GM12878 (cell line): ENCODE measurements around the gene NPR1. TPM values are rescaled to one million over a fixed set of nuclear protein-coding genes. Genes with fewer than 3 reads are reported as not detected.

Experiments used
- SPI1 ChIP-seq: IDR thresholded peaks from 2 replicates; pipeline ENCODE4 v1.6.1; 2011; ENCODE audit warnings: low read depth, mild to moderate bottlenecking, low read length, moderate library complexity, borderline replicate concordance; ENCODE audit not compliant: insufficient read depth
- polyA plus RNA-seq, 11 experiments: library from polyadenylated mRNA; depleted of rRNA in 4 of 11; unstranded in 6 of 11; stranded (reverse) in 5 of 11; fragments of >200 nt; fragmentation: Nextera tagmentation in 4 of 11; fragmentation: Illumina TruSeq in 1 of 11; extraction: Ambion mirVana in 4 of 11; extraction: Trizol in 1 of 11; gene quantifications; 1 replicate in 1 of 11; 2 replicates in 10 of 11; pipeline versions ENCODE4 v1.2.1 to v1.2.3, GENCODE V29; 2011 to 2016; ENCODE audit warnings: inconsistent platforms in 2 of 11, missing spikeins in 2 of 11, low read depth in 1 of 11
- total RNA-seq, 4 experiments: library from RNA; depleted of rRNA in 3 of 4; stranded (reverse); fragments of >200 nt in 3 of 4; fragmentation: Illumina TruSeq in 1 of 4; extraction: Trizol in 1 of 4; gene quantifications; 2 replicates each; pipeline versions ENCODE4 v1.2.1 to v1.2.3, GENCODE V29; 2013 to 2021
- TF ChIP-seq, protein P1 (sequence below): fragments of 450-650 bp; IDR thresholded peaks from 2 replicates; pipeline ENCODE4 v1.6.1; 2017; ENCODE audit warnings: antibody characterized with exemption, mild to moderate bottlenecking, moderate library complexity
- TF ChIP-seq, protein P2 (sequence below): fragments of 450-650 bp; IDR thresholded peaks from 2 replicates; pipeline ENCODE4 v1.6.1; 2017; ENCODE audit warnings: mild to moderate bottlenecking, low read depth, inconsistent platforms; ENCODE audit not compliant: poor library complexity, severe bottlenecking
- TF ChIP-seq, protein P3 (sequence below): IDR thresholded peaks from 2 replicates; pipeline ENCODE4 v1.6.1; 2011; ENCODE audit warnings: mild to moderate bottlenecking, low read depth, low read length, moderate library complexity; ENCODE audit not compliant: insufficient replicate concordance

NPR1 gene
- total and polyA plus RNA-seq, 10 of the 15 experiments (the other 5 are each of a cell fraction or from before 2014, with no cell fraction given) = 0.09 to 2.1 (median 0.28) TPM; not detected in 1

DNA sequence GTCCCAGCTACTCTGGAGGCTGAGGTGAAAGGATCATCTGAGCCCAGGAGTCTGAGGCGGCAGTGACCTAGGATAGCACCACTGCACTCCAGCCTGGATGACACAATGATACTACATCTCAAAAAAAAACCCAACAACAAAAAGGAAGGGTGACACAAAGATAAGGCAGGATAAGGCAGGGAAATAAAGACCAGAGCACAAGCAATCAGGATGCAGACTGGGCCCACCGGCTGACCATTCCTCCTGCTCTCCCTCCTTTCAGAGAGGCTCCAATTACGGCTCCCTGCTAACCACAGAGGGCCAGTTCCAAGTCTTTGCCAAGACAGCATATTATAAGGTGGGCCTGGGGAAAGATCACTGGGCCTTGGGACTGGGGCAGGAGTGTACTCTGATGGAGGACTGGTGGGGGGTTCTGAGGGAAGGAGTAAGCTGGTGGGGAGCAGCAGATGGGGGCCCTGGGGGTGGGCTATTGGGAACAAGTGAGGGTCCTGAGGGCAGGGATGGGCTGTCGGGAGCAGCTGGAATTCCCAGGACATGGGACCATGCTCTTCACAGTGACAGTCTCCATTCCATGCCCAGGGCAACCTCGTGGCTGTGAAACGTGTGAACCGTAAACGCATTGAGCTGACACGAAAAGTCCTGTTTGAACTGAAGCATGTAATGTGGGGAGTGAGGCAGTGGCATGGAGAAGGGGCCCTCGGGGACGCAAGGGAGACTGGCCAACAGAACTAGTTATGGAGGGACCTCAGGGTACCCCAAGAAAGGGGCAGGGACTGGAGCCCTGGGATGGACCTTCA, 7.3 kb downstream of the NPR1 start (continued):
- TF ChIP-seq, protein P1, sequence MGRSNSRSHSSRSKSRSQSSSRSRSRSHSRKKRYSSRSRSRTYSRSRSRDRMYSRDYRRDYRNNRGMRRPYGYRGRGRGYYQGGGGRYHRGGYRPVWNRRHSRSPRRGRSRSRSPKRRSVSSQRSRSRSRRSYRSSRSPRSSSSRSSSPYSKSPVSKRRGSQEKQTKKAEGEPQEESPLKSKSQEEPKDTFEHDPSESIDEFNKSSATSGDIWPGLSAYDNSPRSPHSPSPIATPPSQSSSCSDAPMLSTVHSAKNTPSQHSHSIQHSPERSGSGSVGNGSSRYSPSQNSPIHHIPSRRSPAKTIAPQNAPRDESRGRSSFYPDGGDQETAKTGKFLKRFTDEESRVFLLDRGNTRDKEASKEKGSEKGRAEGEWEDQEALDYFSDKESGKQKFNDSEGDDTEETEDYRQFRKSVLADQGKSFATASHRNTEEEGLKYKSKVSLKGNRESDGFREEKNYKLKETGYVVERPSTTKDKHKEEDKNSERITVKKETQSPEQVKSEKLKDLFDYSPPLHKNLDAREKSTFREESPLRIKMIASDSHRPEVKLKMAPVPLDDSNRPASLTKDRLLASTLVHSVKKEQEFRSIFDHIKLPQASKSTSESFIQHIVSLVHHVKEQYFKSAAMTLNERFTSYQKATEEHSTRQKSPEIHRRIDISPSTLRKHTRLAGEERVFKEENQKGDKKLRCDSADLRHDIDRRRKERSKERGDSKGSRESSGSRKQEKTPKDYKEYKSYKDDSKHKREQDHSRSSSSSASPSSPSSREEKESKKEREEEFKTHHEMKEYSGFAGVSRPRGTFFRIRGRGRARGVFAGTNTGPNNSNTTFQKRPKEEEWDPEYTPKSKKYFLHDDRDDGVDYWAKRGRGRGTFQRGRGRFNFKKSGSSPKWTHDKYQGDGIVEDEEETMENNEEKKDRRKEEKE = no peak
- TF ChIP-seq, protein P2, sequence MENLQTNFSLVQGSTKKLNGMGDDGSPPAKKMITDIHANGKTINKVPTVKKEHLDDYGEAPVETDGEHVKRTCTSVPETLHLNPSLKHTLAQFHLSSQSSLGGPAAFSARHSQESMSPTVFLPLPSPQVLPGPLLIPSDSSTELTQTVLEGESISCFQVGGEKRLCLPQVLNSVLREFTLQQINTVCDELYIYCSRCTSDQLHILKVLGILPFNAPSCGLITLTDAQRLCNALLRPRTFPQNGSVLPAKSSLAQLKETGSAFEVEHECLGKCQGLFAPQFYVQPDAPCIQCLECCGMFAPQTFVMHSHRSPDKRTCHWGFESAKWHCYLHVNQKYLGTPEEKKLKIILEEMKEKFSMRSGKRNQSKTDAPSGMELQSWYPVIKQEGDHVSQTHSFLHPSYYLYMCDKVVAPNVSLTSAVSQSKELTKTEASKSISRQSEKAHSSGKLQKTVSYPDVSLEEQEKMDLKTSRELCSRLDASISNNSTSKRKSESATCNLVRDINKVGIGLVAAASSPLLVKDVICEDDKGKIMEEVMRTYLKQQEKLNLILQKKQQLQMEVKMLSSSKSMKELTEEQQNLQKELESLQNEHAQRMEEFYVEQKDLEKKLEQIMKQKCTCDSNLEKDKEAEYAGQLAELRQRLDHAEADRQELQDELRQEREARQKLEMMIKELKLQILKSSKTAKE = no peak
- no peak for TF ChIP-seq SPI1
- TF ChIP-seq, protein P3, sequence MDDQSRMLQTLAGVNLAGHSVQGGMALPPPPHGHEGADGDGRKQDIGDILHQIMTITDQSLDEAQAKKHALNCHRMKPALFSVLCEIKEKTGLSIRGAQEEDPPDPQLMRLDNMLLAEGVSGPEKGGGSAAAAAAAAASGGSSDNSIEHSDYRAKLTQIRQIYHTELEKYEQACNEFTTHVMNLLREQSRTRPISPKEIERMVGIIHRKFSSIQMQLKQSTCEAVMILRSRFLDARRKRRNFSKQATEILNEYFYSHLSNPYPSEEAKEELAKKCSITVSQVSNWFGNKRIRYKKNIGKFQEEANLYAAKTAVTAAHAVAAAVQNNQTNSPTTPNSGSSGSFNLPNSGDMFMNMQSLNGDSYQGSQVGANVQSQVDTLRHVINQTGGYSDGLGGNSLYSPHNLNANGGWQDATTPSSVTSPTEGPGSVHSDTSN = no peak
